Activated CD8-positive, alpha-beta memory T cell treated with anti-CD3 and anti-CD28 coated beads, Interleukin-2, amount 50 U/mL, for 48 hours (primary cell): ENCODE measurements around the gene SLC25A47.

ENCODE experiments used
- DNase-seq: peaks from one replicate; pipeline ENCODE4 v3.0.0-alpha.2; 2020

SLC25A47 gene

GRCh38 chr14:100348784-100349685, 25.9 kb downstream of the SLC25A47 start:
- DNase-seq, result no peak

DNA sequence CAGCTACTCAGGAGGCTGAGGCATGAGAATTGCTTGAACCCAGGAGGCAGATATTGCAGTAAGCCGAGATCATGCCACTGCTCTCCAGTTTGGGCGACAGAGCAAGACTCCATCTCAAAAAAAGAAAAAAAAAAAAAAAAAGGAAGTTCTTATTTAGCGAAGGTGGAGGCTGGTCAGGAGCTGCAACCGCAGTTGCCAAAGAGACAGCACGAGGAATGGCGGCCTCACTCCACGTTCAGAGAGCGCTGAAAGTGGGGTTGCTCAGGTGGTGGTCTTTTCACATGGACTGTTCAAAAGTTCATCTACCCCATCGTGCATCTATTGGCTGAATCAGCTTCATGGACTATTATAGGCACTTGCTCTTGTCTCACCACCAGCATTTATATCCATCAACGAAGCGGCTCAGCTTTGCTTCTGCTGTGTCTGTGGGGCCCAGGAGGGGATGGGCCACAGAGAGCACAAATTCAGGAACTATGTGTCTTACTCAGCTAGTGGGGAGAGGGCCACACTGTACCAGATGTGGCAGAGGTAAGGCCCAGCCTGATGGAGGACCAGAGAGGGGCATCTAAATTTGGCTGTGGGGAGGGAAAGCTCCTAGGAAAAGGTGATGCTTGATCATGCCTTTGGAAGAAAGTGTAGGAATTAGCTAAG, 27.3 kb downstream of the SLC25A47 start:
- DNase-seq, result no peak

GRCh38 chr14:100350986-100351385, 27.8 kb downstream of the SLC25A47 start:
- DNase-seq, result no peak

GRCh38 chr14:100358396-100358795, 35.3 kb downstream of the SLC25A47 start:
- no peak for DNase-seq

GRCh38 chr14:100359111-100359510, 36.0 kb downstream of the SLC25A47 start:
- DNase-seq, result no peak

DNA sequence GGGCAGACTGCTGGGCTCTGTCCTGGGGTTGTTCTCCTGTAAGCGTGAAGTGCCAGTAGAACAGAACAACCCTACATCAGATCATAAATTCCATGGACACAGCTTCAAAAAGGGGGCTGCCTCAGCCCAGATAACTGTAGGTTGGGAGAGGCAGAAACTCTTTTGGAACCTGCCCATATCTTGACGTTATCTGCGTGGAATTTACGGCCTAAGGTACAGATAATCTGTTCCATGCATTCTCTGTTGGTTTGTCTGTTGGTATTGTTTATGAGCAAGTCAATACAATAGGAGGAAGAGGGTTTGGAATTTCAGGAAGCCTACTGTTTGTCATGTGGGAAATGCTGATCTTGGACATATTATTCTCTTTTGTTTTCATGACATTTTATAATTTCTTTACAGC, 36.7 kb downstream of the SLC25A47 start:
- no peak for DNase-seq

DNA sequence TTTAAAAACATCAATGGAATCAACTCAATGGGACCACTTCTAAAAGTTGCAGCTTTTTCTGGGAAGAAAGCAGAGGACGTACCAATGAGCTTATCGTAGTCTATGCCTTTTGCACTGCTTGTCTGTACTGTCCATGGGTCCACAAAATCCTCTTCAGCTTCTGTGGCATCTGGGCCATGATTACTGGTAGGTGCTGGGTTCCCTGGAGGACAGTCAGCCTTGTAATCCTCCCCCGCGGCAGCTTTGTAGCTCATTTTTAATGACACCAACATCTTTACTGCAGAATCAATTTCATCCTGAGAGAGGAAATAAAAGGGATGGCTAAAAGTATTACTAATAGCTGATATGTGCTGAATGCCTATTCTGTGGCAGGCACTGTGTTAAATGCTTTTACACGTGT, 38.5 kb downstream of the SLC25A47 start:
- DNase-seq, result no peak

DNA sequence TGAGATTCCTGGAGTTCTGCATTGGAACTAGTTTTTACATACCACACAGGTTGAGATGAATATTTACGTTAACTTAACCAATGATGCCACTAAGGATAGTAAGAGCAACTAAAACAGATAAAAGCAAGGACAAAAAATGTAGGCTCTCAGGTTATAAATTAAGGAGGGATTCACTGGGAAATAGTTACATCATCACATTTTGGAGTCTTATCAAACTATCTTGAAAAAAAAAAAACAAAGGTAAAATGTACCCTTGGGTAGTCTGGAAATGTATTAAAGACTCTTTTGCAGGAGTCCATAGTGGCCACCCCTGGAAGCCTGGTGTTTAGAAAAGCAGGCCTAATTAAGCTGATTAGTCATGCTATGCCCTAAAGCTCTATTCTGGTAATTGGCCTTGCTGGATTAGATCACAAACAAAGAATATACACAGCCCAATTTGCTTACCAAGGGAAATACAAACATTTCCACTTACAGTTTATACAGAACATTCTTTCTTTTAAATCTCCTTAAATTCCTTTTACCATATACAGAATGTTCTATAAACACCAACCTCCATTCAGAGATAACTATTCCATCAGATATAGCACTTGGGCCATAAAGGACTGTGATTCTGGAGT, 39.3 kb downstream of the SLC25A47 start:
- DNase-seq, result no peak

DNA sequence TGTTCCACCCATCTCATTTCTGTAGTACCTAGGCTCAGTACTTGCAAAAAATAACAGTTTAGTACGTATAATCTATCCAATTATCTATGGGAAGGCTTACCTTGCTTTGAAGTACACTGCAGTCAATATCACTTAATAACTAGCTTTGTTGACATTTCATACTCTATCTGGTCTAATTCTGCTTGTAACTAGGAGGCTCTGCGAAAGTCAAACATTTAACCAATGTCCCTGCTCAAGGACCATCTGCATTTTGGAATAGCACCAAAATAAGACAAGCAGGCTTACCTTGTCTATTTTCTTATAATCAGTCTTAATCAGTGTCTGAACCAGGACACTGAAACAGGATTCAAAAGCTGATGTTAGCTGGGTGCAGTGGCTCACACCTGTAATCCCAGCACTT, 39.9 kb downstream of the SLC25A47 start:
- DNase-seq, result no peak

GRCh38 chr14:100364403-100364802, 41.3 kb downstream of the SLC25A47 start:
- no peak for DNase-seq

DNA sequence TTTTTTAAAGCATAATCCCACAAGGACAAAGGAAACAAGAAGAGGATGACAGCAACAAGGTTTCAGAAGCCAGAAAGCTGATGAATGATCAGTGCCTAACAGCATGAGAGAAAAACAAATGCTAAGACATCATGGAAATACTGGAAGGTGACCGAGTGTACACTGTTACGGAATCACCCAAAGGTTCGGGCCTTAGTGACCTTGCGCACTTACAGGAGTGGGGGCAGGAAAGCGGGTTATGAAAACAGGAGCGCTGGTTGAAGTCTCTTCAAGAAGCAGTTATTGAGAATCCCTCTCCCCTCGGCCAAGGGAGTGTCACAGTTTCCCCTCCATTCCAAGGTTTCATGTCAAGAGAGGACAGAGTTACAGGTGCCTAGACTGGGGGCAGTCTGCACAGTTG, 42.6 kb downstream of the SLC25A47 start:
- DNase-seq, result no peak

DNA sequence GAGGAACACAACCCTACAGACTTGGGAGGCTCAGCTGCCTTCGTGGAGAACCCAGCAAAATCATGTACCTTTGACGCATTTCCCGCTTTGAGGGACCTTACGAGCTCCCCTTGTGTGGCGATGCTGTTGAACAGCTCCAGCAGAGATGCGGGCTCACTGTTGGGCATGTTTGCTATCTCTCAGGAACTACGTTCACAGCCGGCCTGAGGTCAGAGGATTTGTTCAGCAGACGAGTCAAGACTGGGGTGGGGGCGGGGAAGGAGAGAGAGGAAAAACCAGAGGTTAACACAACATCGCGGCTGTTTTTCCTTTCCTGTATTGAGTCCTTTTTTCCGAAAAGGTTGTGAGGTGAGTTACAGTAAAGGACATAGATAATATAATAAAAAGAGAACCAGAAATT, 45.9 kb downstream of the SLC25A47 start:
- DNase-seq, result no peak

- DNase-seq, result no peak
These were observed 46.9 kb downstream of the SLC25A47 start for GRCh38 chr14:100370003-100370402.

GRCh38 chr14:100371773-100372172, 48.6 kb downstream of the SLC25A47 start:
- DNase-seq, result no peak

DNA sequence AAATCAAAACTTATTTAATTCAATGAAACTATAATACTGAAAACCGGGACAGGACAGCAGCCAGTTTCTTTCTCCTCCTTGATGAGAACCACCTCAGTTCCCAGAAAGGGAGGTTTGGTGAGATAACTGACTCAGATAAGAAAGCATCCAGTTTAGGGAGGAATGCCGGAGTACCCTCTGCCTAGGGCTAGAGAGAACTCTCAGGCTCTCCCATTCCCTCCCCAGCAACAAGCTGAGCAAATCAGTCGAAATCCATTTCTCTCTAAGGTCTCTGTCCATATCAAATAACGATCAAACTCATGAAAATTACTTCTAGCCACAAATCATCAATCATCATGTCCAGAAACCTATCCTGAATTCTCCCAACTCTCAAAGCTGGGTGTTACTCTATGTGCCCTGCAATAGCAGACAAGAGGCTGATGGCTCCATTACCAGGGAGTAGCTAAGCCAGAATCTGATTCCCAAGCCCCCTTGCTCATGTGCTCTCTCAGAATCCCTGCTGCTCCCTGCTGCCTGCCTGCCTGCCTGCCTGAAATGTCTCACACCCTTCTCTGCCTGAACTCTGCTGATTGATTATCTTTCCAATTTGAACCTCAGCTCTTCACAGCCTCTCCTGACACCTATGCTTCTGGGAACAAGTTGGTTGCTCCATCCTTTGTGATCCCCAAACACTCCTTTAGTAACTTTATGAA, 49.4 kb downstream of the SLC25A47 start:
- DNase-seq, result no peak

DNA sequence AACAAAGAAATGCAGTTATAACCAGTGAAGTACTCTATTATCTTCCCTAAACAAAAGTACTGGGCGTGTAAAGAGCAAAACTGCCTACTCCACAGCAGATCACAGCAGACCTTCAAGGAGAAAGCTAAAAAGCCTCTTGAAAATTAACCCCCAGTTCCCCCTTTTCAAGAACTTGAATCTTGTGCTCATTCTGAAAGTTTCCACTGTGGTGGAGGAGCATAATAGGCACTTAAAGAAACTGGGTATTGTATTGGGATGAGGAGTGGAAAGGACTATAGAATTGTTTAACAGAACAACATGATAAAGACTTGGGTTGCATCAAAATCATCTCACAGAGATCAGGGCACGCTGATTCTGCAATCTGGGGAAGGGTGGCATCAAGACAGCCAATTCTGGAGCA, 51.1 kb downstream of the SLC25A47 start:
- no peak for DNase-seq

GRCh38 chr14:100374876-100375265, 51.7 kb downstream of the SLC25A47 start:
- DNase-seq, result no peak

DNA sequence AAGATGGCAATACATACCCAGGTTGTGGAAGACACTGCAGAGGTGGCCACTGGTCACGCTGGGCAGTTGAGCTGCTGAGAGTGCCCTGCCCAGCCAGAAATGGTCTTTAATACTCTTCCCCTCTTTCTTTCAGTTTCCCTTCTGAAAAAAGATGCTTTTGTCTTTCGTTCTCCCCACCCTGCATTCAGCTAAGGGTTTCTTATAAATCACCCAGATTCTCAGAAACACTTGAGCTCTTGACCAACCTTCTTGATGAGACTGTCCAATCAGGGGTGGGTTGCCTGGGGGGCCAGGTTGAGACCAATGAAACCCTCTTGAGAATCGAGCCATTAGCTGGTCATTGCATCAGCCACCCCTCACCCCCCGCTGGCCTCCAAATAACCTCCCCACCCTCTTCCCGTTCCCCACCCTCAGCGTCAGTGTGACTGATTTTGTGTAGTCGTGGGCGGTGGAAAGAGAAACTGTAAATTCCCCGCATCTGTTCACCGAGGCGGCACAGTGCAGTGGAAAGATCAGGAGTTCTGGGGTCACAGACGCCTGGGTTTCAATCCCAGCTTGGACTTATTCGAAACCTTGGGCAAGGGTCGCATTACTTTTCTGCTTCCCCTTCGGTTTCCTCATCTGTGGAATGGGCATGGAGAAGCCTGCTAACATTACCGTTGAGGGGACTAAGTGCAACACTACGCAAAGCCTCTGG, 52.3 kb downstream of the SLC25A47 start:
- peak; percentile 89 for DNase-seq

- peak; percentile 98 for DNase-seq
These were observed 53.0 kb downstream of the SLC25A47 start, which contains the start of gene WDR25 for GRCh38 chr14:100375963-100376735. Gene WDR25 (plus strand): TSS chr14:100376485.

GRCh38 chr14:100376751-100377171, 53.6 kb downstream of the SLC25A47 start:
- no peak for DNase-seq
